NCI-H748 (cell line): ENCODE results near the gene GPALPP1.
A peak's percentile ranks its signal among the peaks of the same experiment; 100 is the strongest.
"Not testable (repeated sequence)": the region's sequence is repeated elsewhere in the genome, so short reads cannot be mapped to it uniquely, and the experiment has no call there.

Source experiments
- DNase-seq: peaks from one replicate; lab custom pipeline; 2025; ENCODE audit not compliant: unreplicated experiment; lab: John Stamatoyannopoulos, UW

GPALPP1 gene, protein sequence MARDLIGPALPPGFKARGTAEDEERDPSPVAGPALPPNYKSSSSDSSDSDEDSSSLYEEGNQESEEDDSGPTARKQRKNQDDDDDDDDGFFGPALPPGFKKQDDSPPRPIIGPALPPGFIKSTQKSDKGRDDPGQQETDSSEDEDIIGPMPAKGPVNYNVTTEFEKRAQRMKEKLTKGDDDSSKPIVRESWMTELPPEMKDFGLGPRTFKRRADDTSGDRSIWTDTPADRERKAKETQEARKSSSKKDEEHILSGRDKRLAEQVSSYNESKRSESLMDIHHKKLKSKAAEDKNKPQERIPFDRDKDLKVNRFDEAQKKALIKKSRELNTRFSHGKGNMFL

DNA sequence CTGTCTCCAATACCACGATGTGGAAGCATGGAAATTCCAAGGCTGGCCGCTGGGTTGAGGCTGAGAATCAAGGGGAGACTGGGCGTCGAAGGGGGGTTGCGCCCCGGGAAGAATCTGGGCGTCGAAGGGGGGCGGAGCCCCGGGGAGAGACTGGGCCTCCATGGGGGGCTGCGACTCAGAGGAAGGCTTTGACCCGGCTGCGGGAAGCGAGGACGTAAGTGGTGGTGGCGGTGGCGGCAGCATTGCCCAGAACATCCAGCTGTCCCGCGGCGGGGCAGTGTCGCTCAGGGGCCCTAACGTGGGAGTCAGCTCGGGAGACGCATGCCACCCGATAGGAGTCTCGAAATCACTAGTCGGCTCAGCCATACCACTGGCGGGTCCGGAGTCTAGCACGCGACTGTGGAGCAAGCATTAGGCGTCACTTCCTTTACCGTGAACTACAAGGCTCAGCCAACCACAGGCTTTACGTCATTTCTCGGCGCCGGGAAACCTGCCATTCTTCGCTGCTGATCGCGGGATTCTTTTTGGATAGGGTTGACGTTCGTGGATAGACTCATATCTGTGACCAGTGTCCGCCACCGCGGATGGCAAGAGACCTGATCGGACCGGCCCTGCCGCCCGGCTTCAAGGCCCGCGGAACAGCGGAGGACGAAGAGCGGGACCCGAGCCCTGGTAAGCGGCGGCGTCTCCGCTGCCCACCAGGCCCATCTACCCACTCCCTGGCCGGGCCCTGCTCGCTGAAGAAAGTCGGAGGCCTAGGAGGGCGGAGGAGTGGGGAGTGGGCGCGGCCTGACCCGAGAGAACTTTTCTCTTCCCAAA is at the start of gene GPALPP1, which contains the start of gene NUFIP1:
Gene GPALPP1 (plus strand): TSS at position 468 of the 819 bp plus-strand sequence. CDS start 117 bp downstream, at position 585.
Gene NUFIP1 (minus strand): TSS at position 401 of the 819 bp plus-strand sequence. CDS start 35 bp downstream, at position 366.
- DNase-seq, result peak; percentile 95

DNA sequence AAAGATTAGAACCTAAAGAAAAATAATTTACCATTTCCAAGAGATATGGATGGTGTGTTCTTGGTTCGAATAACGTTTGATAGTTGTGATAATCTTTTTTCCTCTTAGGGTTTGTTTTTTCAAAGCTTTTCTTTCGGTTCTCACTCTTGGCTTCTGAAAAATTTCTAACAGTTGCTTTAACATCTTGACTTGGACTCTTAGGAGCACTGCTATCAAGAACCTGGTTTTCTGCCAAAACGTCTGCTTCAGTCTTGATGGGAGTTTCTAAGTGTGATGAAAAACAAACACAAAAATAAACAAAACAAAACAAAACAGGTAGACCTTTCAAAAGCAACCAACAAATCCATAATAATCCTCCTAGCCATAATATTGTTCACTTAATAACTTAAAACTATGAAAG is 45.9 kb upstream of the GPALPP1 start:
- not testable (repeated sequence) for DNase-seq

DNA sequence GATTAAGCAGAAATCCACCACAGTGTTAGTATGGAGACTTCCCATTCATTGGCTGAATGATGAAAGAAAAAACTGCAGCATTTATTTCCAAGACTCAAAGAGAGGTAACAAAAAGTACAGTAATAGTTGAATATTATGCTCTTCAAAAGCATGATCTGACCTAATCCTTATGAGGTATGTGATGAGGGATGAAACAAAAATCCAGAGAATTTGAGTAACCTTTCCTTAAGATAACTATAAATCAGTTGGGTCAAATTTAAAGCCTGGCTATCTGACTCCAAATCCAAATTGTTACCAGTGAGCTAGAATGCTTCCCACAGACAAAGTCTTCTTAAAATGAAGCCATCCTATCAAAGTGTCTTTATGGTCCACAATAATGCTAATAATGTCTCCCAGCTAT is 38.2 kb upstream of the GPALPP1 start:
- no peak for DNase-seq

DNA sequence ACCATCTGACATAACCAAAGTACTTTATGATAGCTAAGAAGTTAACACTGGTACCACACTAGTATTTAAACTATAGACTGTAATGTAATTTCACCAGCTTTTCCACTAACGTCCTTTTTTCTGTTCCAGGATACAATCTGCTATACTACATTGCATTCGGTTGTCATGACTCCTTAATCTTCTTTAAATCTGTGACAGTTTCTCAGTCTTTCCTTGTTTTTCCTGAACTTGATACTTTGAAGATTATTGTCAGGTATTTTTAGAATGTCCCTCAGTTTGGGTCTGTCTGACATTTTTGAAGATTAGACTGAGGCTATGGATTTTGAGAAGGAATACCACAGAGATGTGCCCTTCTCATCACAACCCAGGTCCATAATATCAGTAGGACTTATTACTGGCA is 36.7 kb upstream of the GPALPP1 start:
- DNase-seq, result no peak

DNA sequence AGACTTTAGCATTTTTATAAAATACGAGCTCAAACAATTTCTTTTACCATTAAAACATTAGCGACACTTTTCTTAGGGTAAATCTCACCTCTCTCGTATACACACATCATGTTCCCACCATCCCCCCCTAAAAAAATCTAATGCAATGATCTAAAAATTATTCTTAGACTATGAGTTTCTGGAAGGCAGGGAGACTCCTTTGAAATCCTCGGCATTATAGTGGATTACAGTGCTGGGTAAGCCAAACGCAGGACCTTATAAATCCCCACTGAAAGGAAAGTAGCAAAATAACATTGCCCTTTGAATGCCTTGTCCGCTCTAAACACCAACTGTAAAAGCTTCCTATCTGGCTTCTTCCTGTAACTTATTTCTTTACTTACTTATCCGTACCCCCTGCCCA is 35.1 kb upstream of the GPALPP1 start:
- no peak for DNase-seq

DNA sequence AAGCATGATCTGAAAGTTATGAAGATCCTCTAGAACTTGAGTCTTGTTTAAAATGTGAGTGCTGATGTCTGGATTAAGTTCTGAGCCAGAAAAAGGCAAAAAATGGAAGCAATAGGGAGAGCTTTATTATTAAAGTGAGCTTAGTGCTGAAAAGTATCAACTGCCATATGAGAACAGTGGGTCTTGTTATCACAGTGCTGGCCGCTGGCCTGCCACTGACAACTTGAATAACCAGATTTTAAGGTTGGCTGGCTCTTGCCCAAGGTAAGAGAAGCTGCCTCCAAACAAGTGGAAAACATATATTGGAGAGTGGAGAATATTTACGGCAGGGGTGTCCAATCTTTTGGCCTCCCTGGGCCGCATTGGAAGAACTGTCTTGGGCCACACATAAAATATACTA is 33.9 kb upstream of the GPALPP1 start:
- DNase-seq, result no peak

DNA sequence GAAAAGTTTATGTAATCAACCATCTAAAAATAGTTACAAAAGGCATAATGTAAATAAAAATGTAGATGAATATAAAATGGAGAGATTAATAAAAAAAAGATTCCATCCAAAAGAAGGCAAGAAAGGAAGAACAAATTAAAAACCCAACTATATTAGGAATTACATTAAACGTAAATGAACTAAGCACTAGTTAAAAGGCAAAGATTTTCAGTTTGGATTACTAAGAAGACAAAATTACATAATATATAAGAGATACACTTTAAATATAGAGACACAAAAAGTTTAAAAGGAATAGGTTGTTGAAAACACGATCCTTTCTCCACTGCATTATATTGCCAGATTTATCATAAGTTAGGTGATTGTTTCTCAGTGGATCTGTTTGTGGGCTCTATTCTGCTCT is 27.3 kb upstream of the GPALPP1 start:
- no peak for DNase-seq

DNA sequence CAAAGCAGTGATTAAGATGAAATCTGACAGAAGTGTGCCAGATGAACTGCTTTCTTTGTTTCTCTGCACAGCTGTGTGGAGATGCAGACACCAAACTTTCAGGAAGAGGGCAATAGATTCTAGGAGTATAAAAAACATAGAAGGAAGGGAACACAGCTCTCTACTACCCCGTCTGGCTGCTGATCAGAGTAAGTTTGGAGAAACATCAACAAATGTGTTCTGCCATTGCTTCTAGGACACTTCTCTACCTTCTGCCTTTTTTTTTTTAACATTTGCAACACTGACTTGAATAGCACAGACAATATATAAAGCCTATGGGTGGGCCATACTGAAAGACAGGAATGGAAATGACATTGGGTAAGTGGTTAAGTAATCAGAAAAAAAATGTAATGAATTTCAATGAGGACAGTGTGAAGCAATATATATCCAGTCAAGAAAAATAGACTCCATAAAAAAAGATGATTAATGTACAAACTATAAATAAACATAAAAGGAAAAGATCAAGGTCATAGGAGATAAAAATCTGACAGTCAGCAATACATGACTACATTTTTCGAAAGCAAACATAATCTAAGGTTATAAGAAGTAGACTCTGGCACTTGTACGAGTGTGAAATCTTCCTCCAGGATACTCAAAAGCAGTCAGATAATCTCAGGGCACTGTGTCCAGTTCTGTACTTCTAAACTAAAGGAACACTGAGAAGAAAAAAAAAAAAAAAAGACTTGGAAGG is 21.5 kb upstream of the GPALPP1 start:
- DNase-seq, result no peak

DNA sequence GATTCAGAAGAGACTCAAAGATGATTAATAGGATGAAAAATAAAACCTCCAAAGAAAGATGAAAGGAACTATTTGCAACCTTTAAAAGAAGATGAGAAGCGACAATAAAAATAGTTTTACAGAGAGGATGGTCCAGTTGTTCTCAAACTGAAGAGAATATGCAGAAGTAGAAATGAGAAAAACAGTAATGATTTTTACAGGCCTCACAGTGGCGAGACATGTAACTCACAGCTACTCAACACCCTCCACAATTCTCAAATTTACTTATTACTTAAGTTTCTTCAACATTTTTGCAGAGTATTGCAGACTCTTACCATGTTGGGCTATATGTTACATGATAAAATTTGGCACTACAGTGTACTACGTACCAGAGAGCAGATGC is 20.9 kb upstream of the GPALPP1 start:
- no peak for DNase-seq

DNA sequence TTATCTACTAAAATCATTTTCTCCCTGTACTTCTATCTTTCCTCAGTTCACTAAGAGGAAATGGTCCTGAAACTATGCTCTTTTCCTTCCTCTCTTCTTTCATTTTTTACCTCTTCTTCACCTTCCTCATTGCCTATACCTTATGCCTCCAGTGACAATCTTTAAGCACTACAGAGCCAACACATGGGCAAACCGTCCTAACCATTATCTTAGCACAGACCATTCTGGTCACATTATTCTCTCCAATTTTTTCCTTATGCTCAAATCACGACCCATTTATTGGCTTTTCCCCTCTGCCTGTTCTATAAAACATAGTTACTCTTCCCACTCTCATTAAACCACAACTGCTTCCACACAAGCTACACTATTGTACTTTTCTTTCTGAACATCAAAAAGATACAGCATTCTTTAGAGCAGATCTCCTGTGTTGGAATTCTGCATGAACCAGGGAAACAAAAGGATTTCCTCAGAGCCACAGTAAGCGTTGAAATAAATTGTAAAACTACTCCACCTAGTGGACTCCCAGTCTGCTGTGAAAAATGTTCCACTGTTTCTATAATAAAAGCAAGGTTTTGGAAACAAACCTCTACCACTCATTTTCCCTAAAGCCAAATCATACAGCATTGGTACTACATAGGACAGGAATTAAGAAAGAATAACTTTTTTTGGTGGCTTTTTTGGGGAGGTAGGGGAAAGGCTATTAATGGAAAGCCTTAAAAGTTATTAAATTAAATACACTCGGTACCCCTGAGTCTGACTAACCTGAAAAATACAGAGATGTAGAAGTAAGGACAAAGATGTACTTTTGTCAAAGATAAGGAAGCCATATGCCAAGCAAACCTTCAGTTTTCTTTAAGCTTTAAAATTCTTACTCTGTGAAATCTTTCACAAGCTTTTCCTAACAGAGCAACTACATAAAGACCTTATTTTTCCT is 19.5 kb upstream of the GPALPP1 start:
- DNase-seq, result peak; percentile 61

DNA sequence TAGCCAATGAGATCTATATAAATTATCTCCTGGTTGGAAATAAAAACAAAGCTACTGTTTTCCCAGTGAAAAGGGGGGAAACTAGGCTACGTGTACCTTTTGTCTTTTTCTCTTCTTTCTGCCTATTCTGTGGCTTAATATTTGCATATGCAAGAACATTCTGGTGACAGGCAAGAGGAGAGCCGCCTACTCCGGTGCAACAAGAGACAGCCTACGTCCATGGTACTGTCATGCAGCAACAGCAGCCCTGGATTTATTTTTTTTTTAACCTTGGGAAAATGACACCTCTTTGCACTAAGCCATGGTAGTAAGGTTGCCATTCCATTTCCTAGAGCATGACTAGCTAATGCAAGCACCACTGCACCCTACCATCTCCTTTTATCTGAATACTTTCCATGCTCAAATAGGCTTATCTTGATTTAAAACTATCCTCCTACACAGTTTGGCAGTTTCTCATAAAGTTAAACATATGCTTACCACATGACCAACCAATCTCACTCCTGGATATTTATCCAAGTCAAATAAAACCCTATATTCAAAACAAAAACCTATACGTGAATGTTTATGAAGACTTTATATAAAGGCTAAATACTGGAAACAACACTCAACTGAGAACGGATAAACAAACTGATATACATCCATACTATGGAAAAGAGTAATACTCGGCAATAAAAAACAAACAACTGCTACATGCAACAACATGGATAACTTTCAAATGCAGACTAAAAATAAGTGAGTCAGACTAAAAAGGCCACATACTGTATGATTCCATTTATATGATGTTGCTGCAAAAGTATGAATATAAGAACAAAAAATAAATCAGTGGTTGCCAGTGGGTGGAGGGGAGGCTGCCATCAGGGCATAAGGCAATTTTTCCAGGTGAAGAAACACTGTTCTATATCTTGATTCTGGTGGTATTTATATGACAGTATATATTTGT is 17.4 kb upstream of the GPALPP1 start:
- DNase-seq, result no peak

DNA sequence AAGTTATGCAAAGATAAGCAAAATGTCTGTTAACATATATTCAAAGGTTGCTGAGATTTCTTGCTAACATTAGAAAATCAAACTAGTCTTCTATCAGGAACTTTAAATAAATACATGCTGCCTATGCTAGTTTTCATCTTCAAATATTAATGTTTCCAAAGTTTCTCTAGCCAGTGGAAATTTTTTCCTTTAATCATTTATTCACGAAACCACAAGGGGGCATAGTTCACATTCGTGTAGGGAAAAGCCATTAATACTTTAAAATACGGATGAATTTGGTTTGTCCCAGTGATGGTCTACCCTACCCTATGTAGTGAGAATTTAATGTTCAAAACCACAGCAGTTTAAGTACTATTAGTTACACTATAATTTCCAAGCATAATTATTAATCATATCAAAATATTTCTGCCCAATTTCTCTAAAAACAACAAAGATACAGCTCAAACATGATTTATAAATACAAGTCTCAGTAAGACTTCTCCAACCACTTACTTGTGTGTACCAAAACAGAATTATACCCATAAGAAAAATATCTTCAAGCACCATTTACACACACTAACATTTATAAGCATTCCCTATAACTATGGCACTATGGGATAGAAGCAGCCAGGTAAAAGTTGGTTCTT is 16.3 kb upstream of the GPALPP1 start:
- DNase-seq, result peak; percentile 31

DNA sequence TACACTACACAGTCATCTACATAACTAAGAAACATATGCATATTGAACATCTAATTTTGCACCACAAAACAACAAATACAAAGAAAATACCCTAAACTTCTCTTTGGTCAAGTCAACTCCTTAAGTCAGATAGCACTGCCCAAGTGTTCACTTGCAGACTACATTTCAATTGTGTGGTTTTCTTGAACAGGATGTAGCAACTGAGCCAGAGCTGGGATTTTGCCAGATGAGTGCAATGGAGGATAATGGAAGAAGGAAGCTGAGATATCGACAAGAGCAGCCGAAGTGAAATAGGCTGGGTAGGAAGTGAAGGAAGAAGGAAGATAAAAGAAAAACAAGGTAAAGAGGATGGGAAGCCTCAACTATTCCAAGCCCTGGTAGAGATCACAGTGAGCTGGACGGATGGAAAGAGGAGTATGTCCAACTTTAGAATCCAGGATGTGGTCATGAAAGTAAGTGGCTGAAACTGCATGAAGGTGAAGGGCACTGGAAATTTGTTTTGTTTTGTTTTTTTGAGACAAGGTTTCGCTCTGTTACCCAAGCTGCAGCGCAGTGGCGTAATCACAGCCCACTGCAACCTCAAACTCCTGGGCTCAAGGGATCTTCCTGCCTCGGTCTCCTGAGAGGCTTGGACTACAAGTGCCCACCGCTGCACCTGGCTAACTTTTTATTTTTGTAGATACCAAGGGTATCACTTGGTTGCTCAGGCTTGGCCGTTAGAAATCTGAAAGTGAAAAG is 15.1 kb upstream of the GPALPP1 start:
- DNase-seq, result no peak

DNA sequence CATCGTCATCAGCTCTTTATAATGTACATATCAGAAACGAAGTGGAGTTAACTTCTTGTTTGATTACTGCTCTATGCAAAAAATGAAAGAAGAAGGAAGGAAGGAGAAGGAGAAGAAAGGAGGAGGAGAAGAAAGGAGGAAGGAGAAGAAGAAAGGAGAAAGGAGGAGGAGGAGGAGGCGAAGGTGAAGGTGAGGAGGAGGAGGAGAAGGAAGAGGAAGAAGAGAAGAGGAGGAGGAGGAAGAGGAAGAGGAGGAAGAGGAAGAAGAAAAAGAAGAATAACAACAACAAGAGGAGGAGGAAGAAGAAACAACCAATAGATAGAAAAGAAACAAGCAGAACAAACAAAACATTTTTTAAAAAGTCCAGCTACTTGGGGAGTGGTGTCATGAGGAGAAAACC is 13.1 kb upstream of the GPALPP1 start:
- DNase-seq, result no peak

DNA sequence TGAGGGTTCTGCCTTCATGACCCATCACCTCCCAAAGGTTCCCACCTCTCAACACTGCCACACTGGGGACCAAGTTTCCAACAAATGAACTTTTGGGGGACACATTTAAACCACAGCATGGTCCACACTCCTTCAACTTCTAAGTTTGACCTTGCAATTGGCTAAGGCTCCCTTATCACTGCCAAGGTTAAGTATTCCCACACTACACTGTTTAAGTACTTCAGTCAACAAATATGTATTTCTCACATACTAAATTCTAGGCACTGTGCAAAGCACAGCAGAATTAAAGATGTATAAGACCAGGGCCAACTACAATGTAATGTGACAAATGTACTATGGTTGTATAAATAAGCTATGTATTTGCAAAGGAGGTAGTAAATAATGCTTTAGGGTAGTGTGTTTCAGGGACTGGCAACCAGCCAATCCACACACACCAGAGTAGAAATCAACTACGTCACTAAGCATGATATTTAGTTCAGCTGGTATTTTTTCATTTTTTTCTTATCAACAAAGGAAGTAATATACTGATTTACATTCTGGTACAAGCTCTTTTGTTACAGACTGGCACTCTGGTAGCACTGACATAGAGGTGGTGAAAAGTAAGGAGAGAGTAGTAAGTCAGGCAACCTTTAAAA is 12.3 kb upstream of the GPALPP1 start:
- DNase-seq, result no peak

DNA sequence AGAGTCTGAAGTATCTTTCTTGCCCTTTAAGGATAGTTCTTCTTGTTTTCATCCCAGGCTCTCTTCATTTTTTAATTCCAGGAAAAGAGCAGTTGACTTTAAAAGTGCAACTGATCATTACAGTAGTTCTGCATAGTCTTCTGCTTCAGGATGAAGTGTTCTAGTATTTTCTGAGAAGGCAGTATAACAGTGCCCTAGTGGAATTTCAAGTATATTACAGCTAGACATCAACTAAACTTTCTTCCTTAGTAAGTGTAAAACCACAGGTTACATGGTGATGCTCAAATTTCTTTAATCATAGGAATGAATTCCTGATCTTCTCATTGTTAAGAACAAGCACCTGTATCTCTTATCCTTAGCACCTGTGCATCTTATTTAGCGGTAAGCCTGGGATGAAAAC is 11.0 kb upstream of the GPALPP1 start:
- DNase-seq, result no peak

DNA sequence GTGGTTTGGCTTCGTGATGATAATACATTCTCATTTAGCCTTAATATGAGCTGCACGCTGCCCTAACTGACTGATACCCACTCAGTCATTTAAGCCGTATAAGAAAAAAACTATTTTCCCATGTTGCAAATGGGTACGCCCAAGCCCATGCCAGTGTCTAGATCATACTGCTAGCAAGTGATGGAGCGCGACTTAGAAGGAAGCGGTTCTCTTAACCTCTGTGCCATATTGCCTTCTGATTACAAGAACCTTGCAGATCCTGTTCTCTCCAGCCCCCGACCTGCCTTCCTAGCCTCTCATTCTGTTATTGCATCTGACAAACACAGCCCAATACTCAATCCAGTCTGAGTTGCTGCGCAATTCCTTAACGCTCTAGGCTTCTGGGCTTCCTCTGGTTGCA is 603 bp downstream of the GPALPP1 start:
- DNase-seq, result no peak

DNA sequence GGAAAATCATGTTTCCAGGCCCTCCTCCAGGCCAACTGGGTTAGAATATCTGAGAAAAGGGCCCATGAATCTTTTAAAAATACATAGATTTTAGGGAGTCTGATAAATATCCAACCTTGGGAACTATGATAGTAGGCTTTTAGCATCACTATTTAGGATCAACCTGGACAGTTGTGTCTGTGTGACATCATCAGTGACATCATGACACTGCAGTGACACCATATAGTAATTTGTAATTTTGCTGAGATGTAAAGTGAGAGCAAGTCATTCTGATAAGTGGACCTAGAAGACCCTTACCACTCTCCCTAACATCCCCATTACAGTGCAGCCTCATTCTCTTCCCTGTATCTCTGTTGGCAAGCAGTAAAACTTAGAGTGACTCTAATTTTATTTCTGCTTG is 14.1 kb downstream of the GPALPP1 start:
- DNase-seq, result no peak
